Motor neuron (in vitro differentiated cells): ENCODE measurements around the gene FYN. TPM values are rescaled to one million over a fixed set of nuclear protein-coding genes. Genes with fewer than 3 reads are reported as not detected.
A peak's percentile ranks its signal among the peaks of the same experiment; 100 is the strongest.
"Not testable (repeated sequence)": the region's sequence is repeated elsewhere in the genome, so short reads cannot be mapped to it uniquely, and the experiment has no call there.

Source experiments
- ATAC-seq, 8 experiments: fragments of 200-7000 bp; cut with Tn5 transposase; replicated peaks in 6 of 8; 2 replicates each; pipeline ENCODE4 v1.8.0; 2021; ENCODE audit warnings: mild to moderate bottlenecking in 8 of 8, moderate library complexity in 8 of 8
- H3K27ac ChIP-seq, 2 donors: fragments of 250-450 bp; sonication (Bioruptor Pico); 2 replicates each; pipeline ENCODE4 v1.9.0; 2021; ENCODE audit warnings: antibody characterized with exemption in 2 of 2, mild to moderate bottlenecking in 2 of 2, moderate library complexity in 1 of 2
- H3K4me1 ChIP-seq, 2 donors: fragments of 250-450 bp; sonication (Bioruptor Pico); replicated peaks in 1 of 2; 2 replicates each; pipeline ENCODE4 v1.6.1; 2021; ENCODE audit warnings: antibody characterized with exemption in 2 of 2, mild to moderate bottlenecking in 2 of 2, moderate library complexity in 1 of 2
- H3K4me3 ChIP-seq, 5 donors: fragments of 250-450 bp; sonication (Bioruptor Pico); 2 replicates each; pipeline ENCODE4 v1.9.0; 2021; ENCODE audit warnings: antibody characterized with exemption in 5 of 5, mild to moderate bottlenecking in 5 of 5, moderate library complexity in 4 of 5
- WGBS, 10 experiments: fragments of 450-650 bp; shearing (Covaris generic); methylation state at CpG; one replicate each; pipeline ENCODE4 v1.0.0; 2022; 5-methylcytosine and 5-hydroxymethylcytosine counted together
- in situ Hi-C, 9 experiments: fragments of 400-800 bp; cut with MboI; loops; one replicate each; pipeline ENCODE4 v1.15.0; 2021; ENCODE audit warnings: low sequenced_read_pairs in 9 of 9, low pct_unique_long_range_greater_than_20kb in 2 of 9; ENCODE audit not compliant: unreplicated experiment in 9 of 9
- total RNA-seq, 8 experiments: library from RNA; unstranded; fragments of 300-600 nt; gene quantifications; 2 replicates each; pipeline versions ENCODE4 v1.2.3 to v1.2.4, GENCODE V29; 2022

Gene FYN
- total RNA-seq, 8 experiments from 2014 or later = 4.9 to 237 (median 111) TPM

DNA sequence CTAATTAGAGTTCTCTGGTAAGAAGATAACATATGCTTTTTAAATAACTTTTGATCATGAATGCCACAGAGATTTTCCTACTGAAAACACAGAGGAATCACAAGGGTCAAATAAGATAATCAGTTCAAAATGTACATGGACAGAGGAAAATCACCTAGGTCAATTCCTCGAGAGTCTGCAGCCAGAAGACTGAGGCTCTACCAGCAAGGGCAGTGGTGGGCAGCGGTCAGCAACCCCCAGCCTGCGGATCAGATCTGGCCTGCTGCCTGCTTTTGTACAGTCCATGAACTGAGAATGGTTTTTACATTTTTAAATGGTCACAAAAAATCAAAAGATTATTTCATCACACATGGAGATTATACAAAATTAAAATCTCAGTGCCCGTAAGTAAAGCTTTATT lies 79.0 kb downstream of the FYN start:
- no peak overlapping the region for H3K4me3 ChIP-seq
- WGBS, 10 experiments = 59 to 100% (median 100%) methylated on average over 1 to 4 of the region's 4 CpGs; no CpG with 5 or more reads in 1 of the 10 experiments
- in situ Hi-C loops = no loop called here
- H3K4me1 ChIP-seq = peaks cover 26 to 41% of the 10 kb centered on the region in 2 donors
- no peak for ATAC-seq
- H3K27ac ChIP-seq = no peak overlapping the region

DNA sequence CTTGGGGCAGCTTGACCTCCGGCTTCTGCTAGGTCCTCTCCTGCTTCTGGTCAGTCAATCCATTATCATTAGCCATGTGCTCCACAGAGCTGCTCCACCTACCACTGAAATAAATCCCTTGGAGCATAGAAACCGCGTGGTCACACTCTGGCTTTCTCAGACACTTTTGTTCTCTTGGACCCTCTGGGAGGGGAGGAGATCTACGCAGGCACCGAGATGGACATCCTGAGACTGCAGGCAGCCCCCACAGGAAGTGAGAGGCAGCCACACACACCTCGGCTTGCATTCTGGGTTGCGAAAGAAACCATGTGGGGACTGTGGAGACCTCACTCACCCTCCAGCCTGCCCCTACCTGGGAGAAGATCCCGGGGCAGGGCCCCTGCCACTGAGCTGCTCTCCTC lies 79.5 kb downstream of the FYN start:
- ATAC-seq = peak in 5 of 8 experiments; percentile 5 to 22 (median 19)
- peak overlapping the region in 1 of 2 donors; percentile 13 for H3K27ac ChIP-seq
- 83 to 100% (median 92%) methylated on average over 2 to 6 of the region's 8 CpGs; no CpG with 5 or more reads in 6 of the 10 experiments for WGBS, 10 experiments
- peaks cover 32 to 46% of the 10 kb centered on the region in 2 donors for H3K4me1 ChIP-seq
- no peak overlapping the region for H3K4me3 ChIP-seq
- in situ Hi-C loops = no loop called here

DNA sequence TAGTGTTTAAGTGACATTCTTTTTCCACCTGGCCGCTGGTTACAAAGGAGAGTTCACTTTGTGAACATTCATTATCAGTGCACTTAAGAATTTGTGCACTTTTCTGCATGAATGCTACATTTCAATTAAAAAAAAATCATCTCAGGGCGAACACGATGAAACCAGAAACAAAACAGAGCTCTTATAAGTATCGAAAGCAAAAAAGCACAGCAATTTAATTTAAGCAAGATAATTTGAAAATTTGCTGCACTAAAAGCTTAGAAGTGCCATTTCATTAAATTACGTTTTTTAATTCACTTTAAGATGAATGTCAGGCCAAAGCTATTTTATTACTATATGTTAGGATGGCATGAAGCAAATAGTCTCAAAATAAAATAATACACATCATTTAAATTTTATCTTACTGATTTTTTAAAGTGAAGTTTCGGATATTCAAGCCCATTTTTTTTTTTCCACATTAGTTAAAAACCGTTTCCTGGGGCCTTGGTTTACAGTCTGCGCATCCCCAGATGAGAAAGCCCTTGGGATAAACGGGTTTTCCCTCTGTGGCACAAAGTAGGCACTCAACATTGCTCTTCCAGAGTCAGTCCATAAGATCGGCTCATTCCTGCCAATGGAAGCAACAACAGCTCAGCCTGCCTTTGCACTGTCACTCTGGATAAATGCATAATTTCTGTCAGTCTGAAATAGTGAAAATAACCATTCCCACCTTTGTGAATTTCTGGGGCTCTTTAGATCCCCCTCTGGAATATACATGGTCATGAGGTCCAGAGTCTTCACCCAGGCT lies 80.1 kb downstream of the FYN start:
- Histone ChIP-seq H3K27ac (peak overlapping the region in 1 of 2 donors; percentile 13), H3K4me1 (peaks cover 38 to 52% of the 10 kb centered on the region in 2 donors), H3K4me3 (no peak overlapping the region)
- WGBS, 10 experiments = 58 to 99% (median 82%) methylated on average over 4 to 10 of the region's 10 CpGs
- in situ Hi-C loops = no loop called here
- ATAC-seq = no peak

DNA sequence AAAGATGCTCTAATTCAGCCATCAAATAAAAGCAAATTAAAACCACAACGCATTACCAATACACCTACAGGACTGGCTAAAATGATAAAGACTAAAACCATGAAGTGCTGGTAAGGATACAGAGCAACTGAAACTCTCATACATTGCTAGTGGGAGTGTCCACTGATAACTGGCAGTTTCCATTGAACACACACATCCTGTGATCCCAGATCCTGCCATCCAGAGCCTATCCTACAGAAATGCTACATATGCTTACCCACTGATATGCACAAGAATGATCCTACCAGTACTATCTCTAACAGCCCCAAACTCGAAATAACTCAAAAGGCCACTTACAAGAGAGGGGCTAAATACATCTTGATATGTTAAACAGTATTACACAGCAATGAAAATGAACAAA lies 81.0 kb downstream of the FYN start:
- in situ Hi-C loops = no loop called here
- no peak overlapping the region for H3K4me3 ChIP-seq
- peaks cover 44 to 56% of the 10 kb centered on the region in 2 donors for H3K4me1 ChIP-seq
- 64 to 100% (median 100%) methylated on average over 1 to 2 of the region's 2 CpGs for WGBS, 10 experiments
- ATAC-seq = no peak
- H3K27ac ChIP-seq = no peak overlapping the region

DNA sequence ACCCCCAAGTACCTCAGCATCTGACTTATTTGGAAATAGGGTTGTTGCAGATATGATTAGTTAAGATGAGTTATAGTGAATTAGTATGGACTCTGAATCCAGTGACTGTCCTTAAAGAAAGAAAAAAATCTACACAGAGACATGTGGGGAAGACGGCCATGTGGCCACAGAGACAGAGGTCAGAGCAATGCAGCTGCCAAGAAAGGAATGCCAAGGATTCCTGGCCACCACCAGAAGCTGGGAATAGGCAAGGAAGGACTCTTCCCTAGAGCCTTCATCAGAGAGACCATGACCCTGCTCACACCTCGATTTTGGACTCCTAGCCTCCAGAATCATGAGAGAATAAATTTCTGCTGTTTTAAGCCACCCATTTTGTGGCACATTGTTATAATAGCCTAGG lies 81.8 kb downstream of the FYN start:
- H3K4me1 ChIP-seq = peaks cover 44 to 56% of the 10 kb centered on the region in 2 donors
- in situ Hi-C loops = no loop called here
- 0 to 100% (median 94%) methylated on average over 1 to 2 of the region's 2 CpGs; no CpG with 5 or more reads in 3 of the 10 experiments for WGBS, 10 experiments
- peak in 1 of 8 experiments; percentile 22 for ATAC-seq
- no peak overlapping the region for H3K27ac ChIP-seq
- no peak overlapping the region for H3K4me3 ChIP-seq

DNA sequence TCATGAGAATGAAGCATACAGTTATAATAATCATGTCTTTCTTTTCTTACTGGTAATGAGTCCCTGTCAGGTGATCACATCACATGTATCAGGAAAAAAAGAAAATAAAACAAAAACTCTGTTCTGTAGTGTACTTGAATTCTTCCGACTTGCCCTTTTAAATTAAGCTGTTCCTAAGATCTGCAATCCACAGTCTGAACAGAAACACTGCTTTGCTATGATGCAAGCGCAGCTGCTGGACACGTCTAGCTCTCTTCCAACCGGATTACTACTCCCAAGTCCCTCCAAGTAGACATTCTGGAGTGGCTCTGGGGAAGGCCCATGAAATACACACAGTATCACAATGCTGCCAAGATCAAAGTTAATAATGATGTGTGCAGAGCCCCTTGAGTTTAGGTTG lies 83.7 kb downstream of the FYN start:
- 33 to 100% (median 77%) methylated on average over 1 to 4 of the region's 4 CpGs; no CpG with 5 or more reads in 2 of the 10 experiments for WGBS, 10 experiments
- in situ Hi-C loops = no loop called here
- peak in 5 of 8 experiments; percentile 16 to 51 (median 23) for ATAC-seq
- H3K4me3 ChIP-seq = no peak overlapping the region
- H3K4me1 ChIP-seq = peaks cover 37 to 53% of the 10 kb centered on the region in 2 donors
- H3K27ac ChIP-seq = no peak overlapping the region

DNA sequence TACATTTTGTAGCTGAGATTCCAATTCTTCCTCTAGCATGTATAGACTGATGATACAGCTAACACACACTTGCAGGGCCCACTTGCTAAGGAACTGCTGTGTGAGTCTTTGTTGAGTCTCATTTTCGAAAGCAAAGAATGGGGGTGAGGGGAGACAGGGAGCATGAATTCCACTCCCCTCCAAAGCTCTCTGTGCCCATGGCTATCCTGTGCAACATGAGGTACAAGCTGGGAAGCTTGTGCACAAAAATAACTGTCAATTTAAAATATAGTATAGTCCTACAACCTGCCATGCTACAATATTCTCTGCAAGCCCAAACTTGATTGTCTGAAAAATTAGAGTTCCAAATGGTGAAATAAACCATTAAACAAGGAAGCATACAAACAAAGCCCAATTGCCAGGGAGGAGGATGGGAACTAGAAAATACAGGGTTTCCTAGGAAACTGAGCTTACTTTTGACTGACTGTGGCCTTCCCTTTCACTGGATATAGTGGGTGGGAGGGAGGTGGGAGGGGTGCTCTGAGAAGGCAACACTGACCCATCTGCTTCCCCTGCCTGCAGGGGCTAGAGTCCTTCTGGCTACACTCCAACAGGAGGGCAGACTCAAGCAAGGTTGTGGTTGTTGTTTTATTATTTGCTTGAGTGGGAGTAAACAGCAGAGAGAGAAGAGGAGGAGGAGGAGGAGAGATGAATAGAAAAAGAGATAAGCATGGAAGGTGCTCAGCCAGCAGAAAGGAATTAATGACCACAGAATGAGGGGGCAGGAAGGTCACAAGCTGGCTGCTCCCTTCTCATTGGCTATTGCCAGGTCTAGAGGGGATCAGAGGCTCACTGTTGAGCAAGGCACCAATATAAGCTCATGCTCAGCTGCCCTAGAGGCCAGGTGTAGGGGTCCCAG lies 84.6 kb downstream of the FYN start:
- ATAC-seq = peak in 5 of 8 experiments; percentile 90 to 95 (median 91)
- peak overlapping the region; percentile 26 to 45 for H3K27ac ChIP-seq
- H3K4me1 ChIP-seq = peaks cover 34 to 45% of the 10 kb centered on the region in 2 donors
- WGBS, 10 experiments = 0 to 67% (median 63%) methylated on average over 1 of the region's 1 CpG; no CpG with 5 or more reads in 5 of the 10 experiments
- H3K4me3 ChIP-seq = no peak overlapping the region
- in situ Hi-C loops = no loop called here

DNA sequence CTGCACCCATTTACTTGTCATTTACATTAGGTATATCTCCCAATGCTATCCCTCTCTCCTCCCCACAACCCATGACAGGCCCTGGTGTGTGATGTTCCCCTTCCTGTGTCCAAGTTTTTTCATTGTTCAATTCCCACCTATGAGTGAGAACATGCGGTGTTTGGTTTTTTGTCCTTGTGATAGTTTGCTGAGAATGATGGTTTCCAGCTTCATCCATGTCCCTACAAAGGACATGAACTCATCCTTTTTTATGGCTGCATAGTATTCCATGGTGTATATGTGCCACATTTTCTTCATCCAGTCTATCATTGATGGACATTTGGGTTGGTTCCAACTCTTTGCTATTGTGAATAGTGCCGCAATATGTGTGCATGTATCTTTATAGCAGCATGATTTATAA lies 87.1 kb downstream of the FYN start:
- in situ Hi-C loops, H3K4me3 ChIP-seq, H3K27ac ChIP-seq, ATAC-seq: not testable (repeated sequence)
- WGBS, 10 experiments = 80% methylated on average over 1 of the region's 2 CpGs; no CpG with 5 or more reads in 8 of the 10 experiments
- H3K4me1 ChIP-seq = peaks cover 24 to 26% of the 10 kb centered on the region in 2 donors

DNA sequence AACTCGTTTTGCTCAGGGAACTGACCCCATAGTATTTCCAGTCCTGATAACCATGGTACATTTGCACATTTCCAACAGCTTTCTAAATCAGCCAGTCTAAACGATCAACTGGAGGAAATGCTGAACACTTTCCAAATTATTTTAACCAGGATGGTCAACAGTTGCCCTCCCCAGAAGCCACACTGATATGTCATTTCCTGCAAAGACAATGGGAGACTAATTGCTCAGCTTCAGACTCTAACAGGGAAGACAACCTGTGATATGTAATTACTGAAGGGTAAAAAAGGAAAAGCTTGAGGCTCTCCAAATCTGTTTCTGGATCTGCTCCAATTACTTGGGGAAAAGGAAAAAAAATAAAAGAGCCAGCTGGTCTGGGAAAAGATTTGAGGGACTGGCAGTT lies 88.8 kb downstream of the FYN start:
- Histone ChIP-seq H3K4me1 (peaks cover 17 to 19% of the 10 kb centered on the region in 2 donors), H3K27ac (no peak overlapping the region), H3K4me3 (no peak overlapping the region)
- 33 to 83% (median 60%) methylated on average over 1 to 2 of the region's 2 CpGs; no CpG with 5 or more reads in 2 of the 10 experiments for WGBS, 10 experiments
- no peak for ATAC-seq
- in situ Hi-C loops = no loop called here

DNA sequence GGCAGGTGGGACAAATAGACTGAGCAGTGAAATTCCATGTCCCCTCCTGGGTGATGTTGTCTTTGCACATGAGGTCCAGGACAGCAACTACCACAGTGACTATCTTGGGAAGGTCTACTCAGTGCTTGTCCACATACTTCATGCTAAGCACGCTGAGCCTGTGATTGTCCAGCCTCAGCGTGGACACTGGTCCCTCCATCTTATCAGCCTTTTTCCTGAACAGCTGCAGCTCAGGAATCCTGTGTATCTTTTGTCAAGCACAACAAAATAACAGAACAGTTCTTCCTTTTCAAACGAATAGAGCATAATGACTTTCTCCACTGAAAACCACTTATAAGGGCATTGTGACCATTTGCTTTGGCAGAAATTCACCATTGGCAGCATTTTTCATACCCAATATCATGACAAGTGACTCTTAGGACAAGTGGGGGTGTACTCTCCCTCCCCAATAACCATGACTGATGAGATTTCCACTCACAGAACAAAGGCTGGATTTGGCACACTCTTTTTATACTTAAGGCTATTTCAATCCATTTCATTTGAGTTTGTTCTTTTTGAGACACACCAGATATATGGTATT lies 90.3 kb downstream of the FYN start:
- peak in 1 of 8 experiments; percentile 9 for ATAC-seq
- 0 to 81% (median 79%) methylated on average over 1 to 3 of the region's 3 CpGs; no CpG with 5 or more reads in 1 of the 10 experiments for WGBS, 10 experiments
- no peak overlapping the region for H3K27ac ChIP-seq
- peaks cover 3 to 6% of the 10 kb centered on the region in 2 donors for H3K4me1 ChIP-seq
- H3K4me3 ChIP-seq = no peak overlapping the region
- in situ Hi-C loops = no loop called here

DNA sequence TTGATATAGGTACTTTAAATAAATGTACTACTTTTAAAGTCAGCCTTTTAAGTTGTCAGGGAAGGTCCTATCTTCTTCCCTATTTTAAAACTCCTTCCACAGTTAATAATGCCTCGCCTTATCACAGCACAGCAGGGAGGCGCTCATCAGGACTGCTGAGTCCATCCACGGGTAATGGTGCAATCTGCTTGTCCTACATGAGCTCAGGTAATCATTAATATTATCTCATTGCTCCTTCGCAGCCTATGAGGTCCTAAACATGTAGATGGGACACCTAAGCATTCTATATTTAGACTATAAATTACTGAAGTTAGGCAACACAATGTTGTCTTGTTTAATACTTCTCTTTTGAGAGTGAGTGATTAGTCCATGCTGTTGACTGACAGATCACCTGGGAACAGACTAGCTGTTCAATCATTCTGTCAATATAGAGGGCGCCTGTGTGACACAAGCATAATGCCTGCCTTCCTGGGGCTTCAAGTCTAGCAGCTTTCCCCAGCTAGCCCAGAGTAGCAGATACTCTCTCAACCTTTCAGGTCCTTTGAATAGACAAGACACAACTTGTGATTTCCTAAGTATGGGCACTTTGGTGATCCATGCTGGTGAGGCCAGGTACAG lies 91.0 kb downstream of the FYN start:
- no peak overlapping the region for H3K27ac ChIP-seq
- no peak overlapping the region for H3K4me3 ChIP-seq
- in situ Hi-C loops = no loop called here
- no peak for ATAC-seq
- WGBS, 10 experiments = 29 to 96% (median 89%) methylated on average over 1 to 5 of the region's 5 CpGs; no CpG with 5 or more reads in 1 of the 10 experiments
- peaks cover 8 to 9% of the 10 kb centered on the region in 2 donors for H3K4me1 ChIP-seq

DNA sequence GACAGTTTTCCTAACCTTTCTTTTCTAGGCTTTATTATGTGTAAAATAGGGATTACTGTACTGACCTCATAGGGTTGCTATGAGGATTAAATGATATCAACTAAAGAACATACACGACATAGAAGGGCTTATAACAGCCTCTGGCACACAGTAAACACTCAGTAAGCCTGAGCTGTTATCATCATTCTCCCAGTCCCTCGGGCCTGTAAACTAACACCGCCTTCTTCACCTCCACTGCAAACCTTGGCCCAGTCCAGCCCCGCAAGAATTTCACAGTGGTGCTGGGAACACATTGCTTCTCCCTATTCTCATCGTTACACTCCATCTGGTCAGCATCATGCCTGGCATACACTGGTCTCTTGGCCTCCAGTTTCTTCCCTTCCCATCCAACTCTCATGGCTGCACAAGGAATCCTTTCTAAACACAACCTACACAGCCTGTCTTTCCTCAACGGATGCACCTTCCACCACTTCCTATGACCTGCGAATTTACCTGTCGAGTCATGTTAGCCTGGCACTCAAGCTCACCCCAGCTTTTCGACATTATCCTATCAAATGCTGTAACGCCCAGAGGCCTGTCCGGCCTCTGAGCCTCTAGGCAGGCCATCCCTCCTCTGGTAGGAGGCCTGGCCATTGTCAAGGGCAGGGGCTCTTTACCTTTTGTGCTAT lies 92.1 kb downstream of the FYN start:
- H3K27ac ChIP-seq = no peak overlapping the region
- 0 to 100% (median 90%) methylated on average over 1 to 11 of the region's 11 CpGs; no CpG with 5 or more reads in 1 of the 10 experiments for WGBS, 10 experiments
- ATAC-seq = peak in 1 of 8 experiments; percentile 63

More for the DNA sequence above, 92.1 kb downstream of the FYN start:
- Histone ChIP-seq H3K4me3 (no peak overlapping the region), H3K4me1 (peaks cover 17 to 19% of the 10 kb centered on the region in 2 donors)
- in situ Hi-C loops = no loop called here
